GM12864 (cell line): ENCODE measurements around the gene SLAMF1.

Experiments
- DNase-seq: peaks from one replicate; pipeline ENCODE4 v3.0.0-alpha.2; 2011; ENCODE audit warnings: low read depth
- H3K4me3 ChIP-seq: 2 replicates; pipeline ENCODE4 v1.5.1; 2011; ENCODE audit warnings: mild to moderate bottlenecking, low read depth, low read length, control low read depth
- CTCF ChIP-seq: IDR thresholded peaks from 2 replicates; pipeline ENCODE4 v1.5.1; 2011; ENCODE audit warnings: low read depth, mild to moderate bottlenecking, moderate library complexity, low read length, control low read depth, inconsistent platforms; ENCODE audit errors: missing control alignments

The SLAMF1 gene

GRCh38 chr1:160623862-160624261, 23.0 kb downstream of the SLAMF1 start:
- TF ChIP-seq CTCF = no peak
- DNase-seq = no peak
- H3K4me3 ChIP-seq = no peak overlapping the region; the same call in 1 of the 2 replicates

GRCh38 chr1:160623227-160623633, 23.6 kb downstream of the SLAMF1 start:
- no peak for DNase-seq
- no peak for TF ChIP-seq CTCF
- no peak overlapping the region; the same call in 1 of the 2 replicates for H3K4me3 ChIP-seq

- H3K4me3 ChIP-seq = no peak overlapping the region
- TF ChIP-seq CTCF = no peak
- DNase-seq = no peak
These were observed 24.2 kb downstream of the SLAMF1 start for GRCh38 chr1:160622501-160623226.

GRCh38 chr1:160621633-160622413, 25.0 kb downstream of the SLAMF1 start:
- H3K4me3 ChIP-seq = no peak overlapping the region
- no peak for TF ChIP-seq CTCF
- DNase-seq = no peak

GRCh38 chr1:160620942-160621632, 25.8 kb downstream of the SLAMF1 start:
- no peak for TF ChIP-seq CTCF
- no peak for DNase-seq
- no peak overlapping the region for H3K4me3 ChIP-seq

- no peak for DNase-seq
- H3K4me3 ChIP-seq = no peak overlapping the region
- TF ChIP-seq CTCF = no peak
These were observed 27.0 kb downstream of the SLAMF1 start for GRCh38 chr1:160619742-160620277.
